Astrocyte (in vitro differentiated cells and primary cell): ENCODE results near the gene DPP8. TPM values are rescaled to one million over a fixed set of nuclear protein-coding genes. Genes with fewer than 3 reads are reported as not detected.

Experiments used
- DNase-seq: peaks from one replicate; pipeline ENCODE4 v3.0.0-alpha.2; 2010; ENCODE audit warnings: low read depth
- FAIRE-seq: peaks from 2 replicates; lab custom pipeline; 2011; peaks lifted over from hg19 to GRCh38; lab: Jason Lieb, UNC
- H2AFZ ChIP-seq: 2 replicates; pipeline ENCODE4 v1.6.0; 2012; ENCODE audit warnings: low read depth, low read length, inconsistent platforms
- H3K27ac ChIP-seq: 2 replicates; pipeline ENCODE4 v1.5.1; 2011; ENCODE audit warnings: low read depth, low read length, inconsistent platforms
- H3K27me3 ChIP-seq: 2 replicates; pipeline ENCODE4 v1.6.0; 2011; ENCODE audit warnings: low read length, inconsistent platforms; ENCODE audit not compliant: insufficient read depth
- H3K36me3 ChIP-seq: 2 replicates; pipeline ENCODE4 v1.5.1; 2011; ENCODE audit warnings: low read length, inconsistent platforms; ENCODE audit not compliant: insufficient read depth
- H3K4me1 ChIP-seq: 2 replicates; pipeline ENCODE4 v1.5.1; 2011; ENCODE audit warnings: low read length, inconsistent platforms; ENCODE audit not compliant: insufficient read depth
- H3K4me2 ChIP-seq: 2 replicates; pipeline ENCODE4 v1.6.0; 2012; ENCODE audit warnings: low read length, inconsistent platforms
- H3K4me3 ChIP-seq: 2 replicates; pipeline ENCODE4 v1.5.1; 2011; ENCODE audit warnings: low read depth, mild to moderate bottlenecking, low read length, inconsistent platforms; ENCODE audit not compliant: insufficient read depth
- H3K79me2 ChIP-seq: 2 replicates; pipeline ENCODE4 v1.6.0; 2012; ENCODE audit warnings: mild to moderate bottlenecking, low read length, inconsistent platforms; ENCODE audit not compliant: insufficient read depth
- H3K9ac ChIP-seq: 2 replicates; pipeline ENCODE4 v1.6.0; 2012; ENCODE audit warnings: mild to moderate bottlenecking, low read length, inconsistent platforms
- H3K9me3 ChIP-seq: 2 replicates; pipeline ENCODE4 v1.5.1; 2012; ENCODE audit warnings: low read depth, mild to moderate bottlenecking, low read length, inconsistent platforms; ENCODE audit not compliant: insufficient read depth
- H4K20me1 ChIP-seq: 2 replicates; pipeline ENCODE4 v1.6.0; 2012; ENCODE audit warnings: low read length, inconsistent platforms; ENCODE audit not compliant: insufficient read depth
- H3K27ac Mint-ChIP-seq: one replicate; pipeline ENCODE4 v1.8.0; 2021; ENCODE audit warnings: mild to moderate bottlenecking, mixed read lengths; ENCODE audit not compliant: unreplicated experiment
- H3K27me3 Mint-ChIP-seq: one replicate; pipeline ENCODE4 v1.8.0; 2021; ENCODE audit warnings: low read depth, mixed read lengths; ENCODE audit not compliant: unreplicated experiment
- H3K36me3 Mint-ChIP-seq: one replicate; pipeline ENCODE4 v1.8.0; 2021; ENCODE audit warnings: low read depth, mixed read lengths; ENCODE audit not compliant: unreplicated experiment
- H3K4me1 Mint-ChIP-seq: one replicate; pipeline ENCODE4 v1.8.0; 2021; ENCODE audit warnings: low read depth, mixed read lengths; ENCODE audit not compliant: unreplicated experiment
- H3K4me3 Mint-ChIP-seq: one replicate; pipeline ENCODE4 v1.8.0; 2021; ENCODE audit warnings: mild to moderate bottlenecking, moderate library complexity, mixed read lengths; ENCODE audit not compliant: unreplicated experiment
- H3K9me3 Mint-ChIP-seq: one replicate; pipeline ENCODE4 v1.8.0; 2021; ENCODE audit warnings: mild to moderate bottlenecking, mixed read lengths; ENCODE audit not compliant: unreplicated experiment
- CTCF ChIP-seq: IDR thresholded peaks from 2 replicates; pipeline ENCODE4 v1.5.1; 2011; ENCODE audit warnings: low read depth, mild to moderate bottlenecking, inconsistent platforms, low read length, moderate library complexity; ENCODE audit not compliant: insufficient read depth
- EZH2 ChIP-seq: IDR thresholded peaks from 2 replicates; pipeline ENCODE4 v1.6.1; 2012; ENCODE audit warnings: mild to moderate bottlenecking, low read length, inconsistent platforms; ENCODE audit not compliant: insufficient read depth
- total RNA-seq: library from RNA; stranded (reverse); gene quantifications from 2 replicates; pipeline ENCODE4 v1.2.1, GENCODE V29; 2021

DPP8 gene
- total RNA-seq, 1 donor from 2014 or later, result 29.5 TPM

DNA sequence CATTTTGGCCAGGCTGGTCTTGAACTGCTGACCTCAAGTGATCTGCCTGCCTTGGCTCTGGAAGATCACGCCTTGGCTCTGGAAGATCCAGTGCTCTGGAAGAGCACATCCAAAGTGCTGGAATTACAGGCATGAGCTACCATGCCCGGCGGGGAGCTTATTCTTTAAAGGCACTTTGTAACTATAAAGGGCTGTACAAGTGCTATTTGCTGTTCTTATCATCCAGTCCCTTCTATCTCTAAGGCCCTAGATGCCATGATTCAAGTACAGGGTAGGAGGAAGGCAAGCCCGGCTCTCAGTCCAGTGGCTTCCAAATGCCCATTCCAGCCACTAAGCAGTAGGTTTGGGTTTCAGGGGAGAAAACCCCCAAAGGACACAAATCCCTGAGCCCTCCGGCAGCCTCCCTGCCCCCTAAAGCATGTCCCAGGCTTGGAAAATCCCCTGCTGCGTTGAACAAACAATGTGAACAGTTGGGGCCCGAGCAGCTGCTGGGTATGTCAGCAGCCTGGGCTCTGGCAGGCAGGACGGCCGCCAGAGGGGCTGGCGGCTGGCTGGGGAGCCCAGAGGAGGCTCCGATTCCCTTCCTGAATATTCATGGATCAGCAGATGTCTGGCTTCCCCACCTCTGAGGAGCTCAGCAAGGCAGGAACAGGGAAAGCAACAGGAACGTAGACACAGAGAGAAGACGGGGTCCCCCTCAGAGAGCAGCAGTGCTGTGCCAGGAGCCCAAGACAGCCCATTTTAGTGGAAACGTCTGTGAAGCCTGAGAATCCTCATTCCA, 102.5 kb downstream of the DPP8 start:
- peak overlapping the region; percentile 93 for H3K27ac Mint-ChIP-seq
- Histone ChIP-seq H3K27me3 (no peaks in the 10 kb centered on the region), H2AFZ (peak overlapping the region; percentile 58), H3K79me2 (no peaks in the 10 kb centered on the region), H3K9ac (peak overlapping the region; percentile 71), H3K27ac (peak overlapping the region; percentile 52), H3K36me3 (no peaks in the 10 kb centered on the region), H3K4me2 (peak overlapping the region; percentile 79), H3K9me3 (no peaks in the 10 kb centered on the region), H3K4me3 (peak overlapping the region; percentile 3), H3K4me1 (peaks cover 56% of the 10 kb centered on the region), H4K20me1 (peaks cover 3% of the 10 kb centered on the region)
- H3K4me1 Mint-ChIP-seq, result peaks cover 59% of the 10 kb centered on the region
- DNase-seq (peak; percentile 57), FAIRE-seq (no peak)
- TF ChIP-seq EZH2, result no peak
- TF ChIP-seq CTCF, result peak; percentile 3
- H3K9me3 Mint-ChIP-seq, result no peaks in the 10 kb centered on the region
- no peaks in the 10 kb centered on the region for H3K27me3 Mint-ChIP-seq
- peak overlapping the region; percentile 67 for H3K4me3 Mint-ChIP-seq
- peaks cover 11% of the 10 kb centered on the region for H3K36me3 Mint-ChIP-seq

DNA sequence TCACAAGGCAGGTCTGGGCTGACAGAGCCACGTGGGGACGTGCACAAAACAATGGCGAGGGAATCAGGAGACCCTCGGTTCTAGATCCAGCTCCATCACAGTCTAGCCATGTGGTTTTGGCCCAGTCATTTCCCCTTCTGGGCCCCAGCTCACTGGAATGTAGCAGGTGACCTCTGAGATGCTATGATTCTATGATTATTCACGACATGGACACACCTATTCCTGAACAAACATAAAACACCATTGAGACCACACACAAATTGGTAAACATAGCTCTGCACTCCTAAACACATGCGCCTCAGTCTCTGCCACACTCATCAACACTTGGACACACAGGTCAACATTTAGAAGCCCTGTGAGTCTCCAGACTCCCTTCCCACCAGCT, 103.7 kb downstream of the DPP8 start:
- Mint-ChIP-seq H3K27ac (peak overlapping the region; percentile 5), H3K4me1 (peaks cover 65% of the 10 kb centered on the region)
- no peaks in the 10 kb centered on the region for H3K79me2 ChIP-seq

More for the DNA sequence above, 103.7 kb downstream of the DPP8 start:
- Mint-ChIP-seq H3K27me3 (no peaks in the 10 kb centered on the region), H3K36me3 (peaks cover 8% of the 10 kb centered on the region), H3K4me3 (no peak overlapping the region), H3K9me3 (no peaks in the 10 kb centered on the region)
- FAIRE-seq, result no peak
- Histone ChIP-seq H3K4me2 (no peak overlapping the region), H3K9ac (no peak overlapping the region), H3K36me3 (no peaks in the 10 kb centered on the region), H3K9me3 (no peaks in the 10 kb centered on the region), H3K4me3 (no peak overlapping the region), H2AFZ (no peak overlapping the region), H3K27me3 (no peaks in the 10 kb centered on the region), H4K20me1 (peaks cover 3% of the 10 kb centered on the region), H3K27ac (no peak overlapping the region), H3K4me1 (peaks cover 67% of the 10 kb centered on the region)
- TF ChIP-seq EZH2 (no peak), CTCF (no peak)
- no peak for DNase-seq
